MCF 10A (cell line): ENCODE results near the gene CD9. TPM values are rescaled to one million over a fixed set of nuclear protein-coding genes. Genes with fewer than 3 reads are reported as not detected.

Experiments
- BruUV-seq: library from RNA; stranded (reverse); fragments of 400-500 nt; replicated peaks from 2 replicates; lab custom pipeline; 2021; lab: Mats Ljungman, UMichigan
- CTCF ChIA-PET: fragments of 300-600 bp; sonication (Branson Sonifier 250); formaldehyde crosslinking; extraction: SDS; loops from one replicate; lab custom pipeline; 2021; ENCODE audit warnings: antibody characterized with exemption, inconsistent platforms; lab: Yijun Ruan, JAX
- POLR2A ChIA-PET: fragments of 300-600, 350-650 bp; sonication (Branson Sonifier 250); formaldehyde crosslinking; extraction: SDS; loops from one replicate; lab custom pipeline; 2020; ENCODE audit warnings: antibody characterized with exemption, inconsistent platforms; lab: Yijun Ruan, JAX
- DNase-seq: peaks from one replicate; pipeline ENCODE4 v3.0.0-alpha.2; 2018; ENCODE audit not compliant: unreplicated experiment
- H3K27ac Mint-ChIP-seq: one replicate; pipeline ENCODE4 v1.8.0; 2022; ENCODE audit warnings: mild to moderate bottlenecking, low read depth, mixed read lengths; ENCODE audit not compliant: unreplicated experiment
- H3K27me3 Mint-ChIP-seq: one replicate; pipeline ENCODE4 v1.8.0; 2022; ENCODE audit warnings: mixed read lengths; ENCODE audit not compliant: insufficient read depth, unreplicated experiment
- H3K36me3 Mint-ChIP-seq: one replicate; pipeline ENCODE4 v1.8.0; 2022; ENCODE audit warnings: mild to moderate bottlenecking, moderate library complexity, mixed read lengths; ENCODE audit not compliant: insufficient read depth, unreplicated experiment
- H3K4me1 Mint-ChIP-seq: one replicate; pipeline ENCODE4 v1.8.0; 2022; ENCODE audit warnings: mixed read lengths; ENCODE audit not compliant: insufficient read depth, unreplicated experiment
- H3K4me3 Mint-ChIP-seq: one replicate; pipeline ENCODE4 v1.8.0; 2022; ENCODE audit warnings: mild to moderate bottlenecking, moderate library complexity, mixed read lengths; ENCODE audit not compliant: unreplicated experiment
- H3K9me3 Mint-ChIP-seq: one replicate; pipeline ENCODE4 v1.8.0; 2022; ENCODE audit warnings: mixed read lengths; ENCODE audit not compliant: unreplicated experiment
- CTCF ChIP-seq: fragments of 200-600 bp; IDR thresholded peaks from one replicate; pipeline ENCODE4 v1.8.0; 2022; ENCODE audit warnings: antibody characterized with exemption, mild to moderate bottlenecking; ENCODE audit not compliant: unreplicated experiment
- intact Hi-C: fragments of 100-400 bp; cut with micrococcal nuclease; formaldehyde crosslinking; loops from 2 replicates; pipeline ENCODE4 v1.14.1; 2022
- total RNA-seq: library from RNA; stranded (reverse); gene quantifications from 2 replicates; pipeline ENCODE4 v1.2.3, GENCODE V29; 2022

Gene CD9
- total RNA-seq, 1 experiment from 2014 or later: 31.1 TPM

DNA sequence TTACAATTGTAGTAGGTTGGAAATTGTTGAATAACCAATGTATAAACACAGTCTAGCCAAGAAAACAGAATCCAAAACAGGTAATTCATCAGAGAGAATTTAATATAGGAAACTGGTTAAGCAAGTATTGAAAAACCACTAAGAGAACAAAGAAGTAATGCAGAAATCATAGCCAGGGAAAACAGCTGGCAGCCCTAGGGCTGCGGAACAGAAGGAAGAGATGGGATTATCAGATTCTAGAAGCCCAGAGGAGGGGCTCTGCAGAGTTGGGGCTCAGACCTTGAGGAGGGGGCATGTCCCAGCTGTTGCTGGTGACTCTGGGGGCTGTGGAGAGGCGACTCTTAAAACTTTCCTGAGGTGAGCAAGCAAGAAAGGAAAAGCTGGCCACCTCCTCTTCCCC, 49.4 kb downstream of the CD9 start:
- CTCF ChIA-PET: interaction anchor here (0.6 to 2.2 kb wide), 5 partner anchors 9 to 90 kb away, joined by 3 to 9 read pairs (median 3); no protein-coding TSS in a partner anchor
- no peak for DNase-seq
- Mint-ChIP-seq H3K36me3 (peaks cover under 1% of the 10 kb centered on the region), H3K27ac (no peak overlapping the region), H3K9me3 (no peaks in the 10 kb centered on the region), H3K4me3 (no peak overlapping the region), H3K27me3 (peaks cover 11% of the 10 kb centered on the region), H3K4me1 (no peaks in the 10 kb centered on the region)
- no peak for TF ChIP-seq CTCF
- POLR2A ChIA-PET: interaction anchor here (0.8 to 1.3 kb wide), 4 partner anchors 9 to 54 kb away, joined by 3 read pairs; no protein-coding TSS in a partner anchor
- intact Hi-C loops: no loop called here
- BruUV-seq: no TSS peak

DNA sequence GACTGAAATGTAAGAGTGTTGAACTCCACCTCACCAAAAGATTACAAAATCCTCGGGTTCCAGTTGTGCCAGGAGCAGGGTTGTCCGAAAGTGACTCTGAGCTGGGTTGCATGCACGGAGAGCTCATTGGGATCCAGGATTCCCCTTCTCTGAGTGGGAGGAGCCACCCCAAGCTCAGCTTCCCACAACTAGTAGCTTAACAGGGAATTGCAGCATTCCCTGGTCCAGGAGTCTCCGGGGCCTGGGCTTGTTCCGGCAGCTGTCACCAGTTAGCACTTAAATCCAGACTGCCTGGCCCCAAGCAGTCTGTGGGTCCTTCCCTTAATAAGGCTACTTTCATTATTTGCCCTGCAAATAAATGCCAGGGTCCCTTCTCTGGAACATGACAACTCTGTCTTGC, 50.1 kb downstream of the CD9 start:
- ChIA-PET CTCF (interaction anchor here (0.5 to 2.2 kb wide), 5 partner anchors 27 to 90 kb away, joined by 3 to 9 read pairs (median 3); no protein-coding TSS in a partner anchor), POLR2A (interaction anchor here (0.9 to 1.3 kb wide), 4 partner anchors 8 to 55 kb away, joined by 3 read pairs; no protein-coding TSS in a partner anchor)
- no peaks in the 10 kb centered on the region for H3K36me3 Mint-ChIP-seq
- intact Hi-C loops: no loop called here
- no peak overlapping the region for H3K4me3 Mint-ChIP-seq
- H3K27me3 Mint-ChIP-seq: peaks cover 11% of the 10 kb centered on the region
- no peaks in the 10 kb centered on the region for H3K4me1 Mint-ChIP-seq
- no TSS peak for BruUV-seq
- DNase-seq: peak; percentile 26
- no peaks in the 10 kb centered on the region for H3K9me3 Mint-ChIP-seq
- no peak overlapping the region for H3K27ac Mint-ChIP-seq
- TF ChIP-seq CTCF: no peak

DNA sequence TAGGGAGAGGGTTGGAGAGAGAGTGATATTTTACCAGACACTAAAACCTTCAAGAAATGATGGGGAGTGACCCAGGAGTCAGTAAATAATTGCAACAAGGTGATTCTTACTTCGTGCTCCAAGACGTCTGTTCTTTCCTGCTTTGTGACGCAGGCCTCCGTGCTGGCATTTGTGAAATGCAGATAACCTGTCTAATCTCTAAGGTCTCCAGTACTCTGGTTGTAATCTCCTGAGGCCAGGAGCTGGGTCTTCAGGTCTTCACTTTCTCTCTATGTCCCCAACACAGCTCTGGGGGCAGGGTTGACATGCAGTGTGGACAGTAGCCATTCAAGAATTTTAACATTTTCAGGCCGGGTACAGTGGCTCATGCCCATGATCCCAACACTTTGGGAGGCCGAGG, 53.1 kb downstream of the CD9 start:
- POLR2A ChIA-PET: no interaction called here
- H3K36me3 Mint-ChIP-seq: no peaks in the 10 kb centered on the region
- H3K27me3 Mint-ChIP-seq: peaks cover 11% of the 10 kb centered on the region
- no peak overlapping the region for H3K27ac Mint-ChIP-seq
- intact Hi-C loops: no loop called here
- TF ChIP-seq CTCF: no peak
- CTCF ChIA-PET: no interaction called here
- H3K4me3 Mint-ChIP-seq: no peak overlapping the region
- no peak for DNase-seq
- H3K4me1 Mint-ChIP-seq: no peaks in the 10 kb centered on the region
- BruUV-seq: no TSS peak
- peaks cover 7% of the 10 kb centered on the region for H3K9me3 Mint-ChIP-seq

DNA sequence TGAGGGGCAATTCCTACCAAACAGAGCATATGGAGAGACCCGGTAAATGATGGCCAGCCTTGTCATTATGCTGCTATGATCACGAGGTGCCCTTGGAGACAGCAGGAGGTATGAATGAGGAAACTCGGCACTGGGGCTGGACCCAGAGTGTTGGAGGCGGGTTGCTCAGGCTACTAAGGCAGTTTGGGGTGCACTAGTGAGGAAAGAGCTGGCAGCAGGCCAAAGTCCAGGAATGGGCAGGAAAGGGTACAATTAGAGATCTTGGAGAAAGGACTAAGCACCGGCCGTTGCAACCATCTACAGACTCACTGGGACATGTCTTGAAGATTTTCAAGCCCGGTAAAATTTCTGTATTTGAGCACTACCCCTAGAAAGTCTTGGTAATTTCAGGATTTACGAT, 54.3 kb downstream of the CD9 start:
- H3K27me3 Mint-ChIP-seq: peaks cover 5% of the 10 kb centered on the region
- H3K36me3 Mint-ChIP-seq: no peaks in the 10 kb centered on the region
- peaks cover 7% of the 10 kb centered on the region for H3K9me3 Mint-ChIP-seq
- no TSS peak for BruUV-seq
- POLR2A ChIA-PET: interaction anchor here (1.1 kb wide), 1 partner anchor 19 kb away, joined by 3 read pairs; no protein-coding TSS in a partner anchor
- H3K4me1 Mint-ChIP-seq: no peaks in the 10 kb centered on the region
- intact Hi-C loops: no loop called here
- H3K4me3 Mint-ChIP-seq: no peak overlapping the region
- H3K27ac Mint-ChIP-seq: no peak overlapping the region
- no peak for TF ChIP-seq CTCF
- CTCF ChIA-PET: no interaction called here
- DNase-seq: no peak
